Esophagus squamous epithelium (tissue), 4 donors: ENCODE data around the gene INPPL1.

Experiments
- POLR2A ChIP-seq, 4 donors: fragments of 450-650 bp; IDR thresholded peaks; one replicate each; pipeline ENCODE4 v1.6.1; 2017; ENCODE audit warnings: antibody characterized with exemption in 4 of 4, mild to moderate bottlenecking in 4 of 4, moderate library complexity in 3 of 4
- TF ChIP-seq, protein P1 (sequence below), 6 experiments: fragments of 450-650 bp in 4 of 6; fragments of 200-600 bp in 2 of 6; sonication (generic) in 2 of 6; IDR thresholded peaks; one replicate each; pipeline ENCODE4 v1.5.1; 2016 to 2019; ENCODE audit warnings: antibody characterized with exemption in 6 of 6, mild to moderate bottlenecking in 4 of 6, moderate library complexity in 4 of 6

GRCh38 chr11:72208281-72208680 is 16.3 kb upstream of the INPPL1 start:
- TF ChIP-seq, protein P1, sequence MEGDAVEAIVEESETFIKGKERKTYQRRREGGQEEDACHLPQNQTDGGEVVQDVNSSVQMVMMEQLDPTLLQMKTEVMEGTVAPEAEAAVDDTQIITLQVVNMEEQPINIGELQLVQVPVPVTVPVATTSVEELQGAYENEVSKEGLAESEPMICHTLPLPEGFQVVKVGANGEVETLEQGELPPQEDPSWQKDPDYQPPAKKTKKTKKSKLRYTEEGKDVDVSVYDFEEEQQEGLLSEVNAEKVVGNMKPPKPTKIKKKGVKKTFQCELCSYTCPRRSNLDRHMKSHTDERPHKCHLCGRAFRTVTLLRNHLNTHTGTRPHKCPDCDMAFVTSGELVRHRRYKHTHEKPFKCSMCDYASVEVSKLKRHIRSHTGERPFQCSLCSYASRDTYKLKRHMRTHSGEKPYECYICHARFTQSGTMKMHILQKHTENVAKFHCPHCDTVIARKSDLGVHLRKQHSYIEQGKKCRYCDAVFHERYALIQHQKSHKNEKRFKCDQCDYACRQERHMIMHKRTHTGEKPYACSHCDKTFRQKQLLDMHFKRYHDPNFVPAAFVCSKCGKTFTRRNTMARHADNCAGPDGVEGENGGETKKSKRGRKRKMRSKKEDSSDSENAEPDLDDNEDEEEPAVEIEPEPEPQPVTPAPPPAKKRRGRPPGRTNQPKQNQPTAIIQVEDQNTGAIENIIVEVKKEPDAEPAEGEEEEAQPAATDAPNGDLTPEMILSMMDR (IDR thresholded peaks at IDR 0.05), result no peak
- TF ChIP-seq POLR2A (IDR thresholded peaks at IDR 0.05), result no peak
